C1 segment of cervical spinal cord (tissue), 14 donors: ENCODE data around the gene CACNG5.

Experiments used
- DNase-seq, 14 donors: peaks; one replicate each; lab custom pipeline; 2025; lab: John Stamatoyannopoulos, UW

The CACNG5 gene

GRCh38 chr17:66834919-66835454 lies at the start of gene CACNG5:
TSS of gene CACNG5 (plus strand) at chr17:66835117. CDS start at chr17:66877333, 42,216 bp downstream.
- DNase-seq = no peak

- no peak for DNase-seq
Measured at GRCh38 chr17:66786107-66786506, 48.8 kb upstream of the CACNG5 start.

- no peak for DNase-seq
Measured at GRCh38 chr17:66787914-66788313, 47.0 kb upstream of the CACNG5 start.

DNA sequence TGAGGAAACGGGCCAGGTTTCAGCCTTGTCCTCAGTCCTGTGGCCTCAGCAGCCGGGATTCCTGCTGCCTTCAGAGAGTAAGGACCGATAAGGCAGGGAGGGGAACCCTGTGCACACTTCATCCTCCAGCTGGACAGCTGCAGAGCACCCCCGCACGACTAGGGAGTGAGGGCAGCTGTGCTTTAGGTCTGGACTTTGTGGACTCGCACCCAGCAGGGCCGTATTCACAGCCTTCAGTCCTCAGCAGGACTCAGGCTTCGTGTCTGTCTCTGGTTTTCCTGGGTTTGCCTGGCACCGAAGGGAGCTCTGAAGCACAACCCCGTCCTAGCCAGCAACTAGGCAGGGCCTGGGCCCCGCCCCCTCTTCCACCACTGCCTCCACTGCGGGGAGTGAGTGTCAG lies 45.8 kb upstream of the CACNG5 start:
- no peak for DNase-seq

- DNase-seq = no peak
Measured at GRCh38 chr17:66789961-66790437, 44.9 kb upstream of the CACNG5 start.

DNA sequence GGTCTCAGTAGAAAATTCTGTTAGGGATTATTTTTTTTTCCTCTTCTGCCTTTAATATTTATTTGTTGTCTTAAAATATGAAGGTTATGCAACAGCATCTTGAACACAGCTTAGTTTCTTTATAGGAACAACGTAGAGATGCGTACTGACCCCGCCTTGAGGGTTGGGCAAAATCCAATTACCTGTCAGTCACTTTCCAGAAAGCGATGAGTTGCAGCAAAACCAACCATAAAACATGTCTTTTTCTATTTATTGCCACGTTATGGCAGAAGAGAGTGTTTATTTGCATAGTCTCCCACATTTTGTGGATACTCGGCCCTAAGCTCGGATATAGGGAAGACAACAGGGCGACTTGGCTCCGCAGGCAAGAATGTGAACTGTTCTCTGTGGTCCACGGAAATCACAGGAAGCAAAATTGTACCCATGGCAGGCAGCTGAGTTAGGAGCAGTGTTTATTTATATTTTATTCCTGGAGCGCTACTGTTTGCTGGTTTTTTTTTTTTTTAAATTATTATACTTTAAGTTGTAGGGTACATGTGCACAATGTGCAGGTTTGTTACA lies 44.3 kb upstream of the CACNG5 start:
- DNase-seq = no peak

DNA sequence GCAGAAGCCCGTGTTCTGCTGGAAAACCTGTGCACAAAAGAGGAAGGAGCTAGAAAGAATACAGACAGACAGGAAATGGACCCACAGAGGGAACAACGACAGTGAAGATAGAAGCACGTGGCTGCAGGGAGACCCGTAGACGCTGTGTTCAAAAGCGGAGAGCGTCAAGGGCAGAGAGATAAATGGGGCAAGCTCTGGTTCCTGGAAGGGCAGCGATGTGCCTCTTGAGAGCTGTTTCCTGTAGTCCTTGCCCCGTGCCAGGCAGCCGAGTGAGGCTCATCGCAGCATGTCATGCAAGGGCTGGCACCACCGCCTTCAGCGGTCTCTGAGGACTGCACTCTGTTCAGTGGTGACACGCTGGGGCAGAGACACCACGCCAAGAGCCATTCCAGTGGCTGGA lies 43.6 kb upstream of the CACNG5 start:
- peak in 10 of 14 donors; percentile 17 to 80 (median 44) for DNase-seq

DNA sequence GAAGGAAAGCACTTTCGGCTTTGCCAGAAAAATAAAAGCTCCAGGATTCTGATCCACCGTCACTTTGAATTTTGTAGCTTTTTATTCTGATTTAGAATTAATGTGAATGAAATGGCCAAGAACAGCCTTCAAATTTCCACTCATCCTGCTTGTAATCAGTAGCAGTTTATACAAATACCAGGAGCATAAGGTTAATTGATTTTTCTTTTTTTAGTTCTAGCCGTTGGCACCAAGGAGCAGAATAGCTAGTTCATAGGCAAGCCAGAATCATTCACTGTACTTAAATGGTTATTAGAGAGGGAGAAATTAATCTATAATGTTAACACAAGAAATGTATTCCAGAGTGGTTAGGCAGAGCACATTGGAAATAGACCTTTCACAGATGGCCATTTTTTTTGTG lies 41.1 kb upstream of the CACNG5 start:
- no peak for DNase-seq

- DNase-seq = no peak
Measured at GRCh38 chr17:66795486-66795885, 39.4 kb upstream of the CACNG5 start.

- peak in 4 of 14 donors; percentile 14 to 31 (median 23) for DNase-seq
Measured at GRCh38 chr17:66799849-66800537, 34.9 kb upstream of the CACNG5 start.

DNA sequence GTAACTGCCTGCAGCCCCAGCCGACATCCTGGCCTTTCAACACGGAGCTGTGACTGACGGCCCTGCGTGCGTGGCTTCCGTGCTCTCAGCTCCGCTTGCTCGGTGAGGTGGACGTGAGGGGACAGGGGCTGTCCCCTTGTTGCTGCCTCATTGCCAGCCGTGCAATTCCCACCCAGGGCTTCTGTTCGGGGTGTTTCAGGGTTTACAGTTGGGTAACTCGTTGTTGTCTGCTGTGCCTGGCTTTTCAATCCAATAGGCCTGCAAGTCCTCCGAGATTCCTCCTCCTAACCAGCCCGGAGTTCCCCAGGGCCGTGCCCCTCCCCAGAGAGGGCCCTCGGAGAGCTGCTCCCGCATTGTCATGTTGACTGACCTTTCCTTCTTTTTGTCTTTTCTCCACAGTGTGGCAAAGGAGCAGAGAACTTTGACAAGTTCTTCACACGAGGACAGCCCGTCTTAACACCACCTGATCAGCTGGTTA lies 31.4 kb upstream of the CACNG5 start:
- DNase-seq = no peak

GRCh38 chr17:66805567-66805966 lies 29.4 kb upstream of the CACNG5 start:
- DNase-seq = no peak

- peak in 1 of 14 donors; percentile 33 for DNase-seq
Measured at GRCh38 chr17:66807182-66807581, 27.7 kb upstream of the CACNG5 start.

GRCh38 chr17:66809408-66809807 lies 25.5 kb upstream of the CACNG5 start:
- no peak for DNase-seq

DNA sequence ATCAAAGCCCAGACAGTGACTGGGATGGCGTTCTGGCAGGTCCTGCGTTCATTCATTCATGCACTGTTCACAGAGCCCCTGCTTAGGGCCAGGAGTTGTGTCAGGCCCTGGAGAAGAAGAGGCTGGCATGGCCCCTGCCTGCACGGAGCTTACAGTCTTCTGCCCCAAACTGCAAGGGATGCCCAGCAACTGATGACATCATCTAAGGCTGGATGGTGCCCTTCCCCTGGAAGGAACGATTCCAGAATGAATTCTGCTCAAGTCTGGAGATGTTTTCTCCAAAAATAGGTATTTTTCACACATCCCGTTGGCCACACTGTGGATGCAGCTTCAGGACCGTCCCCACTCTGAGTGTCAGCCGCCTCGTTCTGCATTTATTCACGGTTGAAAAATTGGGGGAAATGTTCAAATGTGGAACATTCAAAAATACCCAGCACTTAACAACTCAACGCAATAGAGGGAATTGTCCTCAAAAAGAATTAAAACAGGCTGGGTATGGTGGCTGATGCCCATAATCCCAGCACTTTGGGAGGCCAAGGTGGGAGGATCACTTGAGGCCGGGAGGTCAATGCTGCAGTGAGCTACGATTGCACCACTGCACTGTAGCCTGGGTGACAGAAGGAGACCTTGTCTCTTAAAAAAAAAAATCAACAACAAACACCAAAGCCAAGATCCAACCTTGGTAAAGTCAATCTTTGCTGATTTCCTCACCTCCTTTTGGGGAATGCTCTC lies 23.8 kb upstream of the CACNG5 start:
- DNase-seq = no peak

- no peak for DNase-seq
Measured at GRCh38 chr17:66811683-66812054, 23.2 kb upstream of the CACNG5 start.

DNA sequence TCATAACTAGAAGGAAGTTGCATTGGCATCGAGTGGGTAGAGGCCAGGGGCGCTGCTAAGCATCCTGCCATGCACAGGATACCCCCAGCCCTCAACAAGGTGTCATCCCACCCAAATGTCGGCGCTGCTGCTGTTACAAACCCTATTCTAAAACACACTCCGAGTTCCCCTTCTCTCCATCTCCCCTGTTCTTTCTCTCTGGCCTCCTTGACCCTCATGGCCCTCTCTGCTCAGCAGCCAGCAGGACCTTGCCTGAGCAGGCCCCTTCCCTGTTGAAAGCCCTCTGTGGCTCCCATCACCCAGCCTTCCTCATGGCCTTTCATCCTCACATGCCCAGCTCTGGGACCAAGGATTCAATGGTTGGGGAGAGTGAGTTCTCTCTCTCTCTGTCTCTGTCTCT lies 22.3 kb upstream of the CACNG5 start:
- DNase-seq = no peak

GRCh38 chr17:66813296-66813695 lies 21.6 kb upstream of the CACNG5 start:
- no peak for DNase-seq

- no peak for DNase-seq
Measured at GRCh38 chr17:66814026-66814425, 20.9 kb upstream of the CACNG5 start.

DNA sequence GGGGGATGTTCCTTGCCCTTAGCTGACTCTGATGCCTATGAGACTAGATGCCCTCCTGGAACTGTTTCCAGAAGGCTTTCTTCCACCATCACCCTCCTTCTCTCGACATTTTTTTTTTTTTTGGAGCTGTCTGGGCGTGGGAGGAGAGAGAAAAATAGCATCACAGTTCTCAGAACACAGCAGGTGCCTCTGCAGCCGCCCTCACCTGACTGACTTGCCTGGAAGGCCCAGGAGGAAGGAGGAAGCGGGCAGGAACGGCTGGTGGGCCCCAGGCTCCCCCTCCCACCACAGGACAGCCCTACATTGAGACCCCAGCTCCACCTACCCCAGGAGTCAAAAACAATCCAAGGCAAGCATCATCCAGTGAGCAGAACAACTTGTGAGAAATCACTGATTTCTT lies 20.3 kb upstream of the CACNG5 start:
- no peak for DNase-seq

DNA sequence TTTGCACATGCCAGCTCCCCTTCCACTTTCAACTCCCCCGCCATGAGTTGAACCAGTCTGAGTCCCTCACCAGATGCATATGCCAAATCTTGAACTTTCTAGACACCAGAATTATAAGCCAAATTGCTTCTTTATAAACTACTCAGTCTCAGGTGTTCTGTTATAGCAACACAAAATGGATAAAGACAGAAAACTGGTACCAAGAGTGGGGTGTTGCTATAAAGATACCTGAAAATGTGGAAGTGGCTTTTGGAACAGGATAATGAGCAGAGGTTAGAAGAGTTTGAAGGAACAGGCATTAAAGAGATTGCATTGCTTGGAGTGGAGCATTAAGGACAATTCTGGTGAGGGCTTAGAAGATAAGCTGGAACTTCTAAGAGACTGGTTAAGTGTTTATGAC lies 17.2 kb upstream of the CACNG5 start:
- no peak for DNase-seq

DNA sequence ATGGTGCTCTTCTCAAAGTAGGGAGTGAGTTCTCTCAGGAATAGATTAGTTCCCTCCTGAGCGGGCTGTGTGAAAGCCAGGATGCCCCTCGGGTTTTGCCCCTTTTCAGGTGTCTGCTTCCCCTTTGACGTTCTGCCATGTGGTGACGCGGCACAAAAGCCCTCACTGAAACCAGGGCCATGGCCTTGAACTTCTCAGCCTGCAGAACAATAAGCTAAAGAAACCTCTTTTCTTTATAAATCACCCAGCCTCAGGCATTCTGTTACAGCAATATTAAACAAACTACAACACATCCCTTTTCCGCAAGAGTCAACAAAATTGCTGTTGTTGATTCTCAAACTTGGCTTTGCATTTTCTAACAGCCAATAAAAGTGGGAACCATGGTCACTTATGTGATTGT lies 15.5 kb upstream of the CACNG5 start:
- DNase-seq = no peak
